Measurements from ENCODE around the gene FAM53A. TPM values are rescaled to one million over a fixed set of nuclear protein-coding genes. Genes with fewer than 3 reads are reported as not detected.

Gene FAM53A
- polyA plus RNA-seq, 1 experiment = 1.1 TPM

DNA sequence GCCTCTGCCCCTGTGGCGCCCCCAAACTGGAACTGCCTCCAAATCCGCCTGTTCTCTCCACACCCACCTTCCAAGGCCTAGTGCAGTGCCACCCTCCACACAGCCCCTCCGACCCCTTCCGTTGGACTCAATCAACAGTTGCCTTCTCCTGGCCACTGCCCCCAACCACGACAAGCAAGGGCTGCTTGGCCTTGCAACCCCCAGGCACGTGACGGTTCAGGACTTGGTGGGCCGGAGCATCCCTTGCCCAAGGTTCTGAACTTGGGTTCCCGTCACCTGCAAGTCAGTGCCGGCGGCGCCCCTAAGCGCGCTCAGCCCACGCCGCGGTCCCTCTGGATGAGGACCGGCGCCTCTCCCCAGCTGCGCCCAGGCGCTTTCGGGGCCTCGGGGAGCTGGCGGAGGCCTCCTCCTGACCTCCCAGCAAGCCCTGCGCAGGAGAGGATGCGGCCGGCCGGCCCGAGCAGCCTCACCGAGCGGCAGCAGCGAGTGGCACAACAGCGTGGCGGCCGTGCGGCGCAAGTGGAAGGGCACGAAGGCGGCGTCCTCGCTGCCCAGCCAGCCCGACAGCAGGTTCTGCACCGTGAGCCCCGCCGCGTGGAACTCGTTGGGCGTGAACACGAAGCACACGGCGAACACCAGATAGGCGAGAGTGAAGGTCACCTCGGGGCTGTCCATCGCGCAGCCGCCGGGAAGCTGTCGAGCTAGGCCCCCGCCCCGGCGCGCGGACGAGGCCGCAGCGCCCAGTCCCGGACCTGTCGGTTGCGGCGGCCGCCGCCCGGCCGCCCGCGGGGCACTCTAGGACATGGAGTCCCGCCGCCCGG, 36.3 kb upstream of the FAM53A start:
- DNase-seq (ENCODE audit: low read depth, low spot score) = no peak
- ChIA-PET CTCF (interaction anchor here (1.7 to 8.0 kb wide), 2 partner anchors 27 to 28 kb away, joined by 8 to 94 read pairs; no protein-coding TSS in a partner anchor), POLR2A (interaction anchor here (0.7 to 2.0 kb wide), 4 partner anchors 8 to 136 kb away, joined by 3 to 21 read pairs (median 4); partner anchors contain the start of gene SLBP)
- Histone ChIP-seq H3K9me3 (ENCODE audit: control insufficient read depth, insufficient read depth, low read length) (no peaks in the 10 kb centered on the region; the same call in 1 of the 2 replicates), H3K27me3 (ENCODE audit: control insufficient read depth, insufficient read depth, low read length) (no peaks in the 10 kb centered on the region), H3K27ac (ENCODE audit: low read depth, low read length) (peak overlapping the region; percentile 57), H3K4me3 (ENCODE audit: low read depth, low read length) (peak overlapping the region; percentile 77)
- TF ChIP-seq CTCF (IDR thresholded peaks at IDR 0.05; ENCODE audit: low read depth, low read length) = no peak

DNA sequence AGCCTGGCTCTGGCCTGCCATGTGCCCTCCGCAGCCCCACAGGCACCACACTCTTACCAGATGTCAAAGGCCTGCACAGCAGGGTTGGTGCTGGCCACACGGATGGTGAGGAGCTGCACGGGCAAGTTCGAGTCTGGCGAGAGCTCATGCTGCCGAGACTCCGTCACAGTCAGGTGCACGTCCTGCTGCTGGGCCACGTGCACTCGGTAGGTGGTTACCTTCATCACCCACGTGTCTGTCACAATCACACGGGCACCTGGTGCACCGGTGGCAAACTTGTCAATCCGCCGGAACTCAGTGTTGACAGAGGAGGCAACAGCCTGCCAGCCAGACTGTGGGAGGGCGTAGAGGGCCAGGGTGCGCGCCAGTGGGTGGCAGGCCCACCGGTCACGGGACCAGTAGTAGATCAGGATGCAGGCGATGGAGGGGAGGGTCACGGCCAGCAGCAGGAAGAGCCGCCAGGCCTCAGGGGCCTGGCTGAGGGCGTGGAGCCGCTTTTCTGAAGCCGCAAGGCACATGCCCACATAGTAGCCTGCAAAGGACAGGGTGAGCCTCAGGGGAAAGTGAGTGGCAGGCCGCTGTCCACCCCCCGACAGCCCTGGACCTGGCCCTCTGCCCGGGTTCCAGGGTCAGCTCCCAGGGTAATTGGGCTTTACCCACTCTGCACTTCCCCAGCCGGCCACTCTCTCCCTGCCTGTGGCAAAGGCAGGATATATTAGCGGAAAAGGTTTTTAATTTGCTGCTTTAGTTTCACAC, 34.2 kb upstream of the FAM53A start:
- POLR2A ChIA-PET = no interaction called here

DNA sequence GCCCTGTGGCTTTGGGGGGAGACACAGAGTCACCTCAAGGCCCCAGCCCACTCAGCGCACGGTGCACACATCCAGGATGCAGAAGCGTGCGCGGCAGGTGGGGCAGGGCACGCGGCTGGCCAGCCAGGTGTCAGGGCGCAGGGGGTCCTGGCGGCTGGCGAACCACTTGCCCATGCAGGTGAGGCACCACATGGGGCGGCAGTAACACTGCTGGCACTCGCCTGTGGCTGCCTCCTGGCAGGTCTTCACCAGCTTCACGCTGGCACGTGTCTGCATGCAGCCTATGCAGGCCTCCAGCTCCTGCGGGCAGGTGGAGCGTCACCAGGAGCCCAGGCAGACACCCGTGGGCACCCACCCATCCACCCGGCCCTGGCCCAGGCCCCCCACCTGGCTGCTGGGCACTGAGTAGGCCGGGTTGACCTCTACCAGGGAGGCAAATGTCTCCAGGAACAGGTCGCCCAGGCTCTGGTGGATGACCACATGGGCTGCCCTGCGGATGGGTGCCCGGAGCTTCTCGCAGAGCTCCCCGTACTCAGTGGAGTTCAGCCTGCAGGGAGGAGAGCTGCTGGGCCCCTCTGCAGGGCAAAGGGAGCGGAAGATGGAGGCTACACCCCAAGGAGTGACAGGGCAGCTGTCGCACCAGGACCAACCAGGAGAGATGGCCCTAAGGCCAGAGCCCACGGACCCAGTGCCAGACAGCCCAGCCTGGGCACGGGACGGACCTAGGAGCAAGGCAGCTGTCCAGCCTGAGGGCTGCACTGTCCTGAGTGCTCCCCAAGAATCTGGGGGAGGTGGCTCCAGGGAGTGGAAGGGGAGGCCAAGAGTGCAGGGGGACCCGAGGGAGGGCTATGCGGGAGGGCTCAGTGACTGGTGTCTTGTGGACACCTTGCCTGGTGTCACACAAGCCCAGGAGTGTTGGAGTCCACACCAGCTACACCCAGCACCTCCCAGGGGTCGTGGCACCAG, 33.3 kb upstream of the FAM53A start:
- DNase-seq (ENCODE audit: low read depth, low spot score) = no peak
- CTCF ChIA-PET = interaction anchor here (0.6 to 1.2 kb wide), 2 partner anchors 9 to 361 kb away, joined by 3 read pairs; no protein-coding TSS in a partner anchor
- TF ChIP-seq CTCF (IDR thresholded peaks at IDR 0.05; ENCODE audit: low read depth, low read length) = no peak
- no peaks in the 10 kb centered on the region for H3K27me3 ChIP-seq (ENCODE audit: control insufficient read depth, insufficient read depth, low read length)
- no peak overlapping the region for H3K4me3 ChIP-seq (ENCODE audit: low read depth, low read length)
- POLR2A ChIA-PET = no interaction called here
- H3K9me3 ChIP-seq (ENCODE audit: control insufficient read depth, insufficient read depth, low read length) = no peaks in the 10 kb centered on the region; the same call in 1 of the 2 replicates
- H3K27ac ChIP-seq (ENCODE audit: low read depth, low read length) = no peak overlapping the region

More for the DNA sequence above, 34.2 kb upstream of the FAM53A start:
- no peak overlapping the region for H3K4me3 ChIP-seq (ENCODE audit: low read depth, low read length)
- TF ChIP-seq CTCF (IDR thresholded peaks at IDR 0.05; ENCODE audit: low read depth, low read length) = no peak
- no peak overlapping the region for H3K27ac ChIP-seq (ENCODE audit: low read depth, low read length)
- no peak for DNase-seq (ENCODE audit: low read depth, low spot score)
- H3K9me3 ChIP-seq (ENCODE audit: control insufficient read depth, insufficient read depth, low read length) = no peaks in the 10 kb centered on the region; the same call in 1 of the 2 replicates
- no peaks in the 10 kb centered on the region for H3K27me3 ChIP-seq (ENCODE audit: control insufficient read depth, insufficient read depth, low read length)
- CTCF ChIA-PET = interaction anchor here (1.2 to 1.7 kb wide), 2 partner anchors 9 to 25 kb away, joined by 3 to 8 read pairs; no protein-coding TSS in a partner anchor

DNA sequence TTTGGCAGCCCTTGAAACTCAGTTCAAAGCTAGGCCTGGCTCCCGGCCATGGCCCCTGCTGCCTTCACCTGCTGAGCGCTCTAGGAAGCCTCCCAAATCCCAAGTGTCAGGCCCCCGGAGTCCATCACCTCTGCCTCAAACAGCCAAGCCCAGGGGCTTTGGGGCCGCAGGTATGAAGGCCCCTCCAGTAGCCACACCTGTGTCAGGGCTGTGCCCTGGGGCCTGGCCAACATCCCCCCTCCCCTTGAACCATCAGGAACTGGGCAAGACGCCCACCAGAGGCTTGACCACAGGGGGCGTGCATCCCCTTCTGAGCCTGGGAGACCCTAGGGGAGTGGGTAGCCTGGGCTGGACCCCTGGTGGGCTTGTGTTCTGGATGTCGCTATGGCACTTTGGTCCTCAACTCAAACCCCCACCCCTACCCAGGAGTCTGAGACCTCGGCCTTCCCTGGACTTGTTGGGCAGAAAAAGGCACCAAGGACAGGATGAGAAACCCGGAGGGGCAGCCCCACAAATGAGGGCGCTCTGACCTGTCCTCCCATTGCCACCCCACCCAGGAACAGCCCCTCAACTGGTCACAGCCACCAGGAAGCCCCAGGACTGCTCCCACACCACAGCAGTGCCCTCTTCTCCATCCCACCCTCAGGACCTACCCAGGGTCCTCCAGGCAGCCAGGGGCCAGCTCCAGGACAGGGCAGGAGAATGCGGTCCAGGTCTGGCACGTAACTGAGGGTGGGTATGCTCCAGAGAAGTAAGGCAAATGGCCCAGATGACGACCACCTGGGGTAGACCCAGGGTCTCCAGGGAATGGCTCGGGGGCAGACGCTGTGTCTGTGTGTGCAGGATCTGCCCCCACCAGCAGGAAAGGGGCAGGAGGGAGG, 32.2 kb upstream of the FAM53A start:
- H3K27ac ChIP-seq (ENCODE audit: low read depth, low read length) = no peak overlapping the region
- CTCF ChIA-PET = no interaction called here

More for the DNA sequence above, 32.2 kb upstream of the FAM53A start:
- Histone ChIP-seq H3K9me3 (ENCODE audit: control insufficient read depth, insufficient read depth, low read length) (no peaks in the 10 kb centered on the region; the same call in 1 of the 2 replicates), H3K4me3 (ENCODE audit: low read depth, low read length) (no peak overlapping the region), H3K27me3 (ENCODE audit: control insufficient read depth, insufficient read depth, low read length) (no peaks in the 10 kb centered on the region)
- TF ChIP-seq CTCF (IDR thresholded peaks at IDR 0.05; ENCODE audit: low read depth, low read length) = no peak
- POLR2A ChIA-PET = no interaction called here
- DNase-seq (ENCODE audit: low read depth, low spot score) = no peak
